Measurements from ENCODE around the gene HSPB2. TPM values are rescaled to one million over a fixed set of nuclear protein-coding genes. Genes with fewer than 3 reads are reported as not detected.
"Not testable (repeated sequence)": the region's sequence is repeated elsewhere in the genome, so short reads cannot be mapped to it uniquely, and the experiment has no call there.

HSPB2 gene, protein sequence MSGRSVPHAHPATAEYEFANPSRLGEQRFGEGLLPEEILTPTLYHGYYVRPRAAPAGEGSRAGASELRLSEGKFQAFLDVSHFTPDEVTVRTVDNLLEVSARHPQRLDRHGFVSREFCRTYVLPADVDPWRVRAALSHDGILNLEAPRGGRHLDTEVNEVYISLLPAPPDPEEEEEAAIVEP
- total RNA-seq = 1 to 10 TPM in 3 of 8 experiments, under 1 TPM in 4, not detected in 1; 0.11 to 5.1 (median 0.81) TPM

DNA sequence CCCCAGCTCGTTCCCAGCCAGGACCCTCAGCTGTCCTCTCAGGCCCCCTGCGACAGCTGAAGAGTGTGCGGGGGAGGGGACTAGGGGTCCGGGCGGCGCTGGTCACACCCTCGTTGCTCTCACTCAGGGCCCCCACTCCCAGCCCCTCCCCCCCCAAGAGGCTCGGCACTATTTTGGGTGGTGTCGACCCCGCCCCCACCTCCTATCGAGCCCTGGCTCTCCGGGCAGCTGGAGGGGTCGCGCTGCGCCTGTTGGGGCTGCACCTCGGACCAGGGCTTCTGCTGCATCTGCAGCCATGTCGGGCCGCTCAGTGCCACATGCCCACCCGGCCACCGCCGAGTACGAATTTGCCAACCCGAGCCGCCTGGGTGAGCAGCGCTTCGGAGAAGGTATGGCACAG, at the start of gene HSPB2:
TSS of gene HSPB2 (plus strand) at position 200 of the 400 bp plus-strand sequence. CDS start at position 296, 96 bp downstream.
- Histone ChIP-seq H3K4me1 (replicated peaks in 1 of 2) (peaks cover 6 to 7% of the 10 kb centered on the region in 2 donors), H3K27ac (no peak within 1 kb of the TSS), H3K4me3 (no peak within 1 kb of the TSS)
- in situ Hi-C loops (cut with MboI; ENCODE audit: low pct_unique_long_range_greater_than_20kb in 2 of 9, low sequenced_read_pairs in 9 of 9, unreplicated experiment in 9 of 9) = no loop called here
- WGBS, 10 experiments = 80% methylated on average over 1 of the region's 26 CpGs; no CpG with 5 or more reads in 9 of the 10 experiments
- ATAC-seq (replicated peaks in 6 of 8) = peak in 1 of 8 experiments; percentile 9

DNA sequence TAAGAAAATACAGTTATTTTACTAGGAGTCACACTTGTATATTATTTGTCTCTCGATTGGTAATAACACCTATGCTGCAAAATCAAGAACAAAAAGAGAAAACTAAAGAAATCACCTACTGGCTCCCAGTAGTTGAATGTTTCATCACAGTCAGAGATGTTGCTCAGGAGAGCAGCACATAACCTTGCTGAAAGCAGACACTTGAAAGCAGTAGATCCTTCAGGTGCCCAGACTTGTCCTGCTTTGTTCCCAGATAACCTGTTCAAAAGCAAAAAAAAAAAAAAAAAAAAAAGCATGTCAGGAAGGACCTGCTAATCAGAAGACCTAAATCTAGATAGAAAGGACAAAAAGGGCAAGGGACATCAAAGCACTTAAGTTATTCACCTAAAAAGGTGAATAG, 42.4 kb upstream of the HSPB2 start:
- Histone ChIP-seq H3K4me3 (peak overlapping the region in 3 of 5 donors; percentile 94 to 99 (median 97)), H3K4me1 (replicated peaks in 1 of 2) (peaks cover 0 to 15% of the 10 kb centered on the region in 2 donors), H3K27ac (no peak overlapping the region)
- no peak for ATAC-seq (replicated peaks in 6 of 8)
- 82 to 100% (median 100%) methylated on average over 1 of the region's 1 CpG; no CpG with 5 or more reads in 3 of the 10 experiments for WGBS, 10 experiments
- in situ Hi-C loops (cut with MboI; ENCODE audit: low pct_unique_long_range_greater_than_20kb in 2 of 9, low sequenced_read_pairs in 9 of 9, unreplicated experiment in 9 of 9) = loop anchor here in 2 of 9 experiments (10.0 to 25.0 kb wide), 2 partner anchors 105 to 142 kb away; no protein-coding TSS in a partner anchor

DNA sequence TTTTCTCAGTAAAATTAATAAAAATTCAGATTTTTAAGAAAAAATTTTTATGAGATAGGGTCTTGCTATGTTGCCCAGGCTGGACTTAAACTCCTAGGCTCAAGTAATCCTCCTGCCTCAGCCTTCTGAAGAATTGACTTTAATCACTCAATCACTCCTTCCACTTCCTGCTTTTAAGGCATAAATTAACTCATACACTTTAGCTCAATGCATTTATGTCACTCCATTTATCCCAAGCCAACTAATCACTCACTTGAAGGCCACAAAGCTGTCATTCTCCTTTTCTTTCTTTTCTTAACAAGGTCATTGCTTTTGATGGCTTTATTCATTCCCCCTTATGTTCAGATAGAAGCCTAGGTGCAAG, 42.0 kb upstream of the HSPB2 start:
- H3K27ac ChIP-seq = peak overlapping the region; percentile 72 to 76
- ATAC-seq (replicated peaks in 6 of 8) = no peak
- H3K4me3 ChIP-seq = peak overlapping the region; percentile 64 to 99 (median 94)
- in situ Hi-C loops (cut with MboI; ENCODE audit: low pct_unique_long_range_greater_than_20kb in 2 of 9, low sequenced_read_pairs in 9 of 9, unreplicated experiment in 9 of 9) = loop anchor here in 2 of 9 experiments (10.0 to 25.0 kb wide), 2 partner anchors 104 to 142 kb away; no protein-coding TSS in a partner anchor
- H3K4me1 ChIP-seq (replicated peaks in 1 of 2) = peaks cover 0 to 15% of the 10 kb centered on the region in 2 donors

DNA sequence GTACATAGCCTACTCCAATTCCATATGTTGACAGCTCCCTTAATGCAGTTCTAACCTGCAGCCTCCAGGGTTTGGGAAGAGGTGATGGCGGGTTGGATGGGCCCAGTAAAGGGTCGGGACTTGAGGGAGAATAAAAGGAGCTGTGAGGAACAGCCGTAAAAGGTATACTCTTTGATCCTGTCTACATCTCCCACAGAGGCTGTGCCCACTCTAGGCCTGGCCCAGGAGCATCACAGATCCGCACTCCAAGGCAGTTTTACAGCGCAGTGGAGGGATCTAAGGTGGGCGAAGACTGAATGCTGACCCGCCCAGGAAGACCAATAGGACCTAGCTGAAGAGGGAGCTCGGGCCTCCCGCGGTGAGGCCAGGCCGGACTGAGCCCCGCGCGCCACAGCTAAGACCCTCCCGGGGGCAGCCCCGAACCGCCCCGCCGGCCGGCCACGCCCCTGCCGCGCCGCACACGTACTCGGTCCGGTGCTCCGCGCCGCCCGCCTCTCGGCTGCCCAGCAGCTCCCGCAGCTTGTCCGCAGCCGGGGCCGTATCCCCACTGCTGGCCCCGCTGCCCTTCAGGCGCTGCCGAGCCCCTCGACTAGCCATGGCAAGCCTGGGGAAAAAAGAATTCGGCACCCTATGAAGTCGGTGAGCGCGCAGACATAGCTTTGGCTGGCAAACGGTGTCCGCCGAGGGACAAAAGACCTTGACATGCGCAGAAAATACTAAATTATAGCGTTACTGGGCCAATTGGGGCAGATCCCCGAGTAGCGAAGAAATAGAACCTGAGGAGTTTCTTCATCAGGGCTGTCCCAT, 41.4 kb upstream of the HSPB2 start, which contains the start of gene ALG9:
TSS of gene ALG9 (minus strand) at position 696 of the 807 bp plus-strand sequence. CDS start at position 597, 99 bp downstream.
- ATAC-seq (replicated peaks in 6 of 8) = peak; percentile 89 to 97 (median 96)
- Histone ChIP-seq H3K4me1 (replicated peaks in 1 of 2) (peaks cover 0 to 15% of the 10 kb centered on the region in 2 donors), H3K27ac (peak within 1 kb of the TSS; percentile 72 to 76), H3K4me3 (peak within 1 kb of the TSS; percentile 64 to 99 (median 94))
- WGBS, 10 experiments = 0% methylated on average over 2 to 25 of the region's 51 CpGs; no CpG with 5 or more reads in 2 of the 10 experiments
- in situ Hi-C loops (cut with MboI; ENCODE audit: low pct_unique_long_range_greater_than_20kb in 2 of 9, low sequenced_read_pairs in 9 of 9, unreplicated experiment in 9 of 9) = loop anchor here in 2 of 9 experiments (10.0 to 25.0 kb wide), 2 partner anchors 104 to 141 kb away; no protein-coding TSS in a partner anchor

DNA sequence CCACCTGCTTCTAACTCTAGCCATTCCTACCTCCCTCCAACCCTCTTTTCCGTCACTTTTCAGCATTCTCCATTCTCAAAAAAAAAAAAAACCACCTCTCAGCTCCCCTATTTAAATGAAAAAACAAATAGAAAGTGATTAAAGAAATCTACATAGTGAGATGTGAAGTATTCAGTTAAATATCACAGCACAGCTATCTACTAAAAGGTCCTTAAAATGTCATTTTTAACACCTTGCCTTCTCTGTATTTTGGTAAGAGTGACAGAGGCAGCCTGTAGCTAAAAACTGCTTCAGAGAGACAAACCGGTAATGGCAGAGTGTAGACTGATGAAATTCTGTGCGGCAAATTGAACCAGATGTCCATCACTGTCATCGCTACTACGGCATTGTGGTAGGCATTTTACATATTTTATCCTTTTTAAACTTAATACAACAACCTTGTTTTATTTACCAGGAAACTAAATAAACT, 40.8 kb upstream of the HSPB2 start:
- 3 to 89% (median 57%) methylated on average over 1 to 5 of the region's 5 CpGs for WGBS, 10 experiments
- Histone ChIP-seq H3K4me3 (peak overlapping the region; percentile 64 to 99 (median 94)), H3K27ac (peak overlapping the region; percentile 72 to 76), H3K4me1 (replicated peaks in 1 of 2) (peaks cover 0 to 15% of the 10 kb centered on the region in 2 donors)
- in situ Hi-C loops (cut with MboI; ENCODE audit: low pct_unique_long_range_greater_than_20kb in 2 of 9, low sequenced_read_pairs in 9 of 9, unreplicated experiment in 9 of 9) = loop anchor here in 2 of 9 experiments (10.0 to 25.0 kb wide), 2 partner anchors 103 to 141 kb away; no protein-coding TSS in a partner anchor
- ATAC-seq (replicated peaks in 6 of 8) = peak in 2 of 8 experiments; percentile 6 to 12

DNA sequence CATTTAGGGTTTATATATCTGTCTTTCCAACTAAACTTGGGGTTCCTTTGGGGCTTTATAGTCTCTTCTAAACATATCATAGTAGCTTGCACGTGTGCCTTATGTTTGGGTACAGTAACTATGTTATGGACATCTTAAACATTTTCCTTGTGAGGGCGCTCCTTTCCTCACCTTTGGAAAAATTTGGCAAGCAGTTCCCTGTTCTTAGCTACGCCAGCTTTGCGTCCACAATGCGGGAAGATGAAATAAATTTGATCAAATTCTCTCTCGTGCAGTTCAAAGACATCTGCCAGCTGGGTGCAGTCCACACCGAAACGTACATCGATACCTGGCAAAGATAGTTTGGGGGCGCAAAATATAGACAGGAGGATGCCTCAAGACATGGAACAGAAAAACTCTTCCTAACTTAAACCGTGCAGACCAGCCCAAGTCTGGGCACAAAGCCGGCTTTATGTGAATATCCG, 34.1 kb upstream of the HSPB2 start:
- Histone ChIP-seq H3K4me1 (replicated peaks in 1 of 2) (peaks cover 10 to 11% of the 10 kb centered on the region in 2 donors), H3K27ac (peak overlapping the region; percentile 94 to 97), H3K4me3 (peak overlapping the region; percentile 53 to 63 (median 58))
- 0 to 20% (median 1%) methylated on average over 2 to 12 of the region's 13 CpGs for WGBS, 10 experiments
- ATAC-seq (replicated peaks in 6 of 8) = no peak
- in situ Hi-C loops (cut with MboI; ENCODE audit: low pct_unique_long_range_greater_than_20kb in 2 of 9, low sequenced_read_pairs in 9 of 9, unreplicated experiment in 9 of 9) = loop anchor here in 2 of 9 experiments (10.0 to 25.0 kb wide), 2 partner anchors 96 to 109 kb away; no protein-coding TSS in a partner anchor

DNA sequence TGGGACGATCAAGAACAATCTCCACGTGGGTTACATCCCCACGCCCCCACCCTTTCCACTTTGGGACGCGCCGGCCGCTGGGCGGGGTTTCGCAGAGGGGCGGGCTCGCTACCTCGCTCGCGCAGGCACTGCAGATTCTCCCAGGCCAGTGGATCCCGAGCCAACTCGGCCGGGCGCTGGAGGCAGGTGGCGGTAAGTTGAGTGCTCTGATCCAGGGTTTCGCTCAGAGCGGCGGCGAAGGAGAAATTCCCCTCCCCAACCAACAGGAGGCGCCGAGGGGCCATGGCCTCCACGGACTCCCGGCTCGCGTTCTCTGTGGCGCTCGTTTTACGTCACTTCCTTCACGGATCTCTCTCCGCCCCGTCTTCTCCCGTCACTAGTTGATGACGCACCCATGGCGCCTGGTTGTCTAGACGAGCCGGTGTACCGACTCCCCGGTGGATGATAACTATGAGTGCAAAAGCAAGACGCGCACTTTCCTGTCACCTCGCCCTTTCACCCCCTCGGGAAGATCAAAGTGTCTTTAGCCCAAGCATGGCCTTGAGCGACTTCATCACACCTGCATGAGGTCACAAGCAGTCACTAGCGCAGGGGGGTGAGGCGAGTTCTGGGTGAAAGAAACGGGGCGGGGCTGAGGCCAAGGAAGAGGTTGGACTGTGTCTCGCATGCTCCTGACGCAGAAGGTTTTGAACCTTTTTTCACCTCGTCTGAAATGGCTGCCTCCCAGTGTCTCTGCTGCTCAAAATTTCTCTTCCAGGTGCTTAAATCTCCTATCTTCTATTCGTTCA, 33.5 kb upstream of the HSPB2 start, which contains the start of the genes CFAP68 and FDXACB1:
TSS of gene CFAP68 (plus strand) at position 693 of the 788 bp plus-strand sequence. CDS start at position 713, 20 bp downstream.
TSS of gene FDXACB1 (minus strand) at position 317 of the 788 bp plus-strand sequence. CDS start at position 284, 33 bp downstream.
- peak; percentile 86 to 91 (median 89) for ATAC-seq (replicated peaks in 6 of 8)
- Histone ChIP-seq H3K4me3 (peak within 1 kb of the TSS; percentile 53 to 63 (median 58)), H3K4me1 (replicated peaks in 1 of 2) (peaks cover 10 to 11% of the 10 kb centered on the region in 2 donors), H3K27ac (peak within 1 kb of the TSS; percentile 94 to 97)
- in situ Hi-C loops (cut with MboI; ENCODE audit: low pct_unique_long_range_greater_than_20kb in 2 of 9, low sequenced_read_pairs in 9 of 9, unreplicated experiment in 9 of 9) = loop anchor here in 2 of 9 experiments (10.0 to 25.0 kb wide), 2 partner anchors 96 to 108 kb away; no protein-coding TSS in a partner anchor
- WGBS, 10 experiments = 0 to 4% (median 0%) methylated on average over 1 to 17 of the region's 55 CpGs; no CpG with 5 or more reads in 3 of the 10 experiments

DNA sequence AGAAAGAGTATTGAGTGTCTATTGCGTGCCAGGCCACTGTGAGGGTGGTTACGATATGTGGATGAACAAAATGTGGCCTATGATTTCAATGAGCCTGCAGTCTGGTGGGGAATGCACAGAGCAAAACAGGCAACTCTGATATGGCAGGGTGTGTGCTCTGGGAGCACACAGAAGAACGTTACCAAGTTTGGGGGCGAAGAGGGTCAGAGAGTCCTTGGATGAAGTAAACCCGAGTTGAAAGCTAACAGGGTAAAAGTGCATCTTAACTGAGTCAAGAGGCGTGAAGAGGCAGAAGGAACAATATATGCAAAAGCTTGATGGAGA, 32.9 kb upstream of the HSPB2 start:
- 23 to 62% (median 42%) methylated on average over 2 to 6 of the region's 6 CpGs for WGBS, 10 experiments
- Histone ChIP-seq H3K4me3 (peak overlapping the region; percentile 53 to 63 (median 58)), H3K4me1 (replicated peaks in 1 of 2) (peaks cover 10 to 11% of the 10 kb centered on the region in 2 donors), H3K27ac (peak overlapping the region; percentile 94 to 97)
- ATAC-seq (replicated peaks in 6 of 8) = peak in 6 of 8 experiments; percentile 0 to 6 (median 2)
- in situ Hi-C loops (cut with MboI; ENCODE audit: low pct_unique_long_range_greater_than_20kb in 2 of 9, low sequenced_read_pairs in 9 of 9, unreplicated experiment in 9 of 9) = loop anchor here in 2 of 9 experiments (10.0 to 25.0 kb wide), 2 partner anchors 95 to 108 kb away; no protein-coding TSS in a partner anchor

DNA sequence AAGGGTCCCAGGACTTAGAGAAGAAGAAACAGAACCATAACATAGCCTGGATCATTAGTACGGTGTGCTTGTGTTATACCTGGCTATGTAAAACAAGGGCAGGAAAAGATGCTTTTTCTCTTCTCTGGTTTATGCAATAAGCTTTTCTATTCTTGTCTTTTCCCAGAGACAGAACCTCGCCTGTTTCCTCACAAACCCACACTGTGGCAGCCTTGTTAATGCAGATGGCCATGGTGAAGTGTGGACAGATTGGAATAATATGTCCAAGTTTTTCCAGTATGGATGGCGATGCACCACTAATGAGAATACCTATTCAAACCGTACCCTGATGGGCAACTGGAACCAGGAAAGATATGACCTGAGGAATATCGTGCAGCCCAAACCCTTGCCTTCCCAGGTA, 30.3 kb upstream of the HSPB2 start:
- no peak overlapping the region for H3K27ac ChIP-seq
- peaks cover 10 to 11% of the 10 kb centered on the region in 2 donors for H3K4me1 ChIP-seq (replicated peaks in 1 of 2)
- in situ Hi-C loops (cut with MboI; ENCODE audit: low pct_unique_long_range_greater_than_20kb in 2 of 9, low sequenced_read_pairs in 9 of 9, unreplicated experiment in 9 of 9) = loop anchor here in 1 of 9 experiments (25.0 kb wide), 1 partner anchor 105 kb away; no protein-coding TSS in a partner anchor
- 60 to 100% (median 96%) methylated on average over 1 to 5 of the region's 5 CpGs; no CpG with 5 or more reads in 1 of the 10 experiments for WGBS, 10 experiments
- no peak for ATAC-seq (replicated peaks in 6 of 8)
- no peak overlapping the region for H3K4me3 ChIP-seq

DNA sequence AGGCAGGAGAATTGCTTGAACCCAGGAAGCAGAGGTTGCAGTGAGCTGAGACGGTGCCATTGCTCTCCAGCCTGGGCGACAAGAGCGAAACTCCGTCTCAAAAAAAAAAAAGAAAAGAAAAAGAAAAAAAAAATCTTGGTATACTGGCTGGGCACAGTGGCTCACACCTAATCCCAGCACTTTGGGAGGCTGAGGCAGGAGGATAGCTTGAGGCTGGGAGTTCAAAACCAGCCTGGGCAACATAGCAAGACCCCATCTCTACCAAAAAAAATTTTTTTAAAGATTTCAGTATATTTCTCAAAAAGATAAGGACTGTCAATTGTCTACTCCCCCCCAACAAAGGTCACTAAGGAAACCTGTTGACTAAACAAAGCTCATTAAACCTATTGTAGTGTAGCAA, 27.5 kb upstream of the HSPB2 start:
- ATAC-seq (replicated peaks in 6 of 8); H3K27ac ChIP-seq; H3K4me3 ChIP-seq; H3K4me1 ChIP-seq (replicated peaks in 1 of 2): not testable (repeated sequence)
- WGBS, 10 experiments = 40 to 100% (median 78%) methylated on average over 1 to 4 of the region's 4 CpGs; no CpG with 5 or more reads in 4 of the 10 experiments
- in situ Hi-C loops (cut with MboI; ENCODE audit: low pct_unique_long_range_greater_than_20kb in 2 of 9, low sequenced_read_pairs in 9 of 9, unreplicated experiment in 9 of 9) = loop anchor here in 1 of 9 experiments (25.0 kb wide), 1 partner anchor 102 kb away; no protein-coding TSS in a partner anchor

DNA sequence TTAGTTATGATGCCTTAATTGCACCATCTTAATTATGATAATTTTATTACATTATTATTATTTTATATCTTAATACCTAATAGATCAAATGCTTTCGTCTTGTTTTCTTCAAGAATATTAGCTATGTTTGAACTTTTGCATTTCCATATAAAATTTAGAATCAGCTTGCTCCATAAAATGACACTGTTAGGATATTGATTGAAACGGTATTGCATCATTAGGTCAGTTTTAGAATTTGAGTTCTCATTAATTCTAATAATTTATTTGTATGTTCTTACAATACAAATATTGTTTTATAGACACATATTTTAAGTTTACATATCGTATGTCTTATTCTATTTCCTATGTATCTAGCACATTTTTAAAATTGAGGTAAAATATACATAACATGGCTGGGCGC, 26.5 kb upstream of the HSPB2 start:
- H3K4me3 ChIP-seq = no peak overlapping the region
- H3K4me1 ChIP-seq (replicated peaks in 1 of 2) = no peaks in the 10 kb centered on the region
- no peak overlapping the region for H3K27ac ChIP-seq
- in situ Hi-C loops (cut with MboI; ENCODE audit: low pct_unique_long_range_greater_than_20kb in 2 of 9, low sequenced_read_pairs in 9 of 9, unreplicated experiment in 9 of 9) = loop anchor here in 1 of 9 experiments (25.0 kb wide), 1 partner anchor 101 kb away; no protein-coding TSS in a partner anchor
- ATAC-seq (replicated peaks in 6 of 8) = no peak
- WGBS, 10 experiments = 43 to 100% (median 76%) methylated on average over 1 to 4 of the region's 4 CpGs

All from motor neuron (in vitro differentiated cells).